ENCODE results near the gene CCDC91. TPM values are rescaled to one million over a fixed set of nuclear protein-coding genes. Genes with fewer than 3 reads are reported as not detected.

The CCDC91 gene
- total and polyA plus RNA-seq, 9 of the 15 experiments (the other 6 are each of a cell fraction or from before 2014, with no cell fraction given) = 10.1 to 31.1 (median 26.3) TPM

DNA sequence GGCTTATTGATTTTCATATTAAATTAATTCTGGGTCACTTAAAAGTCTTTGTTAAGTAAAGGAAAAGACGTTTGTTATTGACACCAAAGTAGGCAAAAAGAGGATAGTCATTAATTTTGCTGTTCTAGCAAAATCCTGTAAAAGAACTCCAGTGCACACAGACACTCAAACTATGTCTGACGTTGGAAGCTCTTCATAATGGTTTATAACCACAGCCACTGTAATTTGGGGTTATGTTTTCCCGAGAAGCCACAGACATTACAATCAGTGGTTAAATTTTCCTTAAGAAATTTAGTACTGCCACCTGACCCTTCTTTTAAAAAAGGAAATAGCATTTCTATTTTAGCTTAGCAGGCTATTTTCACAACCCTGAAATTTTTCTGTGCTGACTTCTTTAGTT, 267.5 kb downstream of the CCDC91 start:
- POLR2A ChIA-PET = no interaction called here
- in situ Hi-C loops (cut with MboI) = no loop called here
- peak; percentile 51 for TF ChIP-seq ZNF316 (IDR thresholded peaks at IDR 0.05)
- TF ChIP-seq GTF2A2 (tag; IDR thresholded peaks at IDR 0.05) = no peak
- TF ChIP-seq SMAD4 (CRISPR knock-in tag; conservative IDR thresholded peaks at IDR 0.05) = no peak
- TF ChIP-seq SMAD3 (CRISPR knock-in tag; conservative IDR thresholded peaks at IDR 0.05) = no peak
- TF ChIP-seq TARDBP (IDR thresholded peaks at IDR 0.05) = no peak
- TF ChIP-seq, protein P1, sequence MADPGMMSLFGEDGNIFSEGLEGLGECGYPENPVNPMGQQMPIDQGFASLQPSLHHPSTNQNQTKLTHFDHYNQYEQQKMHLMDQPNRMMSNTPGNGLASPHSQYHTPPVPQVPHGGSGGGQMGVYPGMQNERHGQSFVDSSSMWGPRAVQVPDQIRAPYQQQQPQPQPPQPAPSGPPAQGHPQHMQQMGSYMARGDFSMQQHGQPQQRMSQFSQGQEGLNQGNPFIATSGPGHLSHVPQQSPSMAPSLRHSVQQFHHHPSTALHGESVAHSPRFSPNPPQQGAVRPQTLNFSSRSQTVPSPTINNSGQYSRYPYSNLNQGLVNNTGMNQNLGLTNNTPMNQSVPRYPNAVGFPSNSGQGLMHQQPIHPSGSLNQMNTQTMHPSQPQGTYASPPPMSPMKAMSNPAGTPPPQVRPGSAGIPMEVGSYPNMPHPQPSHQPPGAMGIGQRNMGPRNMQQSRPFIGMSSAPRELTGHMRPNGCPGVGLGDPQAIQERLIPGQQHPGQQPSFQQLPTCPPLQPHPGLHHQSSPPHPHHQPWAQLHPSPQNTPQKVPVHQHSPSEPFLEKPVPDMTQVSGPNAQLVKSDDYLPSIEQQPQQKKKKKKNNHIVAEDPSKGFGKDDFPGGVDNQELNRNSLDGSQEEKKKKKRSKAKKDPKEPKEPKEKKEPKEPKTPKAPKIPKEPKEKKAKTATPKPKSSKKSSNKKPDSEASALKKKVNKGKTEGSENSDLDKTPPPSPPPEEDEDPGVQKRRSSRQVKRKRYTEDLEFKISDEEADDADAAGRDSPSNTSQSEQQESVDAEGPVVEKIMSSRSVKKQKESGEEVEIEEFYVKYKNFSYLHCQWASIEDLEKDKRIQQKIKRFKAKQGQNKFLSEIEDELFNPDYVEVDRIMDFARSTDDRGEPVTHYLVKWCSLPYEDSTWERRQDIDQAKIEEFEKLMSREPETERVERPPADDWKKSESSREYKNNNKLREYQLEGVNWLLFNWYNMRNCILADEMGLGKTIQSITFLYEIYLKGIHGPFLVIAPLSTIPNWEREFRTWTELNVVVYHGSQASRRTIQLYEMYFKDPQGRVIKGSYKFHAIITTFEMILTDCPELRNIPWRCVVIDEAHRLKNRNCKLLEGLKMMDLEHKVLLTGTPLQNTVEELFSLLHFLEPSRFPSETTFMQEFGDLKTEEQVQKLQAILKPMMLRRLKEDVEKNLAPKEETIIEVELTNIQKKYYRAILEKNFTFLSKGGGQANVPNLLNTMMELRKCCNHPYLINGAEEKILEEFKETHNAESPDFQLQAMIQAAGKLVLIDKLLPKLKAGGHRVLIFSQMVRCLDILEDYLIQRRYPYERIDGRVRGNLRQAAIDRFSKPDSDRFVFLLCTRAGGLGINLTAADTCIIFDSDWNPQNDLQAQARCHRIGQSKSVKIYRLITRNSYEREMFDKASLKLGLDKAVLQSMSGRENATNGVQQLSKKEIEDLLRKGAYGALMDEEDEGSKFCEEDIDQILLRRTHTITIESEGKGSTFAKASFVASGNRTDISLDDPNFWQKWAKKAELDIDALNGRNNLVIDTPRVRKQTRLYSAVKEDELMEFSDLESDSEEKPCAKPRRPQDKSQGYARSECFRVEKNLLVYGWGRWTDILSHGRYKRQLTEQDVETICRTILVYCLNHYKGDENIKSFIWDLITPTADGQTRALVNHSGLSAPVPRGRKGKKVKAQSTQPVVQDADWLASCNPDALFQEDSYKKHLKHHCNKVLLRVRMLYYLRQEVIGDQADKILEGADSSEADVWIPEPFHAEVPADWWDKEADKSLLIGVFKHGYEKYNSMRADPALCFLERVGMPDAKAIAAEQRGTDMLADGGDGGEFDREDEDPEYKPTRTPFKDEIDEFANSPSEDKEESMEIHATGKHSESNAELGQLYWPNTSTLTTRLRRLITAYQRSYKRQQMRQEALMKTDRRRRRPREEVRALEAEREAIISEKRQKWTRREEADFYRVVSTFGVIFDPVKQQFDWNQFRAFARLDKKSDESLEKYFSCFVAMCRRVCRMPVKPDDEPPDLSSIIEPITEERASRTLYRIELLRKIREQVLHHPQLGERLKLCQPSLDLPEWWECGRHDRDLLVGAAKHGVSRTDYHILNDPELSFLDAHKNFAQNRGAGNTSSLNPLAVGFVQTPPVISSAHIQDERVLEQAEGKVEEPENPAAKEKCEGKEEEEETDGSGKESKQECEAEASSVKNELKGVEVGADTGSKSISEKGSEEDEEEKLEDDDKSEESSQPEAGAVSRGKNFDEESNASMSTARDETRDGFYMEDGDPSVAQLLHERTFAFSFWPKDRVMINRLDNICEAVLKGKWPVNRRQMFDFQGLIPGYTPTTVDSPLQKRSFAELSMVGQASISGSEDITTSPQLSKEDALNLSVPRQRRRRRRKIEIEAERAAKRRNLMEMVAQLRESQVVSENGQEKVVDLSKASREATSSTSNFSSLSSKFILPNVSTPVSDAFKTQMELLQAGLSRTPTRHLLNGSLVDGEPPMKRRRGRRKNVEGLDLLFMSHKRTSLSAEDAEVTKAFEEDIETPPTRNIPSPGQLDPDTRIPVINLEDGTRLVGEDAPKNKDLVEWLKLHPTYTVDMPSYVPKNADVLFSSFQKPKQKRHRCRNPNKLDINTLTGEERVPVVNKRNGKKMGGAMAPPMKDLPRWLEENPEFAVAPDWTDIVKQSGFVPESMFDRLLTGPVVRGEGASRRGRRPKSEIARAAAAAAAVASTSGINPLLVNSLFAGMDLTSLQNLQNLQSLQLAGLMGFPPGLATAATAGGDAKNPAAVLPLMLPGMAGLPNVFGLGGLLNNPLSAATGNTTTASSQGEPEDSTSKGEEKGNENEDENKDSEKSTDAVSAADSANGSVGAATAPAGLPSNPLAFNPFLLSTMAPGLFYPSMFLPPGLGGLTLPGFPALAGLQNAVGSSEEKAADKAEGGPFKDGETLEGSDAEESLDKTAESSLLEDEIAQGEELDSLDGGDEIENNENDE (IDR thresholded peaks at IDR 0.05; ENCODE audit: low read depth, low read length) = no peak
- TF ChIP-seq, protein P2, sequence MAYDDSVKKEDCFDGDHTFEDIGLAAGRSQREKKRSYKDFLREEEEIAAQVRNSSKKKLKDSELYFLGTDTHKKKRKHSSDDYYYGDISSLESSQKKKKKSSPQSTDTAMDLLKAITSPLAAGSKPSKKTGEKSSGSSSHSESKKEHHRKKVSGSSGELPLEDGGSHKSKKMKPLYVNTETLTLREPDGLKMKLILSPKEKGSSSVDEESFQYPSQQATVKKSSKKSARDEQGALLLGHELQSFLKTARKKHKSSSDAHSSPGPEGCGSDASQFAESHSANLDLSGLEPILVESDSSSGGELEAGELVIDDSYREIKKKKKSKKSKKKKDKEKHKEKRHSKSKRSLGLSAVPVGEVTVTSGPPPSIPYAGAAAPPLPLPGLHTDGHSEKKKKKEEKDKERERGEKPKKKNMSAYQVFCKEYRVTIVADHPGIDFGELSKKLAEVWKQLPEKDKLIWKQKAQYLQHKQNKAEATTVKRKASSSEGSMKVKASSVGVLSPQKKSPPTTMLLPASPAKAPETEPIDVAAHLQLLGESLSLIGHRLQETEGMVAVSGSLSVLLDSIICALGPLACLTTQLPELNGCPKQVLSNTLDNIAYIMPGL (CRISPR knock-in tag; IDR thresholded peaks at IDR 0.05) = no peak
- TF ChIP-seq, protein P3, sequence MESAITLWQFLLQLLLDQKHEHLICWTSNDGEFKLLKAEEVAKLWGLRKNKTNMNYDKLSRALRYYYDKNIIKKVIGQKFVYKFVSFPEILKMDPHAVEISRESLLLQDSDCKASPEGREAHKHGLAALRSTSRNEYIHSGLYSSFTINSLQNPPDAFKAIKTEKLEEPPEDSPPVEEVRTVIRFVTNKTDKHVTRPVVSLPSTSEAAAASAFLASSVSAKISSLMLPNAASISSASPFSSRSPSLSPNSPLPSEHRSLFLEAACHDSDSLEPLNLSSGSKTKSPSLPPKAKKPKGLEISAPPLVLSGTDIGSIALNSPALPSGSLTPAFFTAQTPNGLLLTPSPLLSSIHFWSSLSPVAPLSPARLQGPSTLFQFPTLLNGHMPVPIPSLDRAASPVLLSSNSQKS (CRISPR knock-in tag; IDR thresholded peaks at IDR 0.05) = no peak
- TF ChIP-seq C11orf30 (IDR thresholded peaks at IDR 0.05; ENCODE audit: low read depth) = peak; percentile 25; the same call in 1 of the 2 replicates
- no peak for TF ChIP-seq ZNF696 (CRISPR knock-in tag; conservative IDR thresholded peaks at IDR 0.05)

More for the DNA sequence above, 267.5 kb downstream of the CCDC91 start:
- intact Hi-C loops (cut with micrococcal nuclease) = no loop called here
- Histone ChIP-seq H3K9me3 (replicated peaks; ENCODE audit: control insufficient read depth, insufficient read depth, low read depth, low read length) (no peaks in the 10 kb centered on the region), H3K27ac (ENCODE audit: extremely low read depth, low read depth, low read length) (no peak overlapping the region), H3K36me3 (ENCODE audit: control insufficient read depth, insufficient read depth, low read length) (no peaks in the 10 kb centered on the region), H3K9me1 (ENCODE audit: control insufficient read depth, insufficient read depth, low read length) (no peaks in the 10 kb centered on the region), H3K79me2 (ENCODE audit: control insufficient read depth, insufficient read depth, low read length) (no peaks in the 10 kb centered on the region), H3K4me2 (ENCODE audit: insufficient read depth, low read length) (no peak overlapping the region), H3K4me1 (replicated peaks in 1 of 2; ENCODE audit: control insufficient read depth in 2 of 2, insufficient read depth in 2 of 2, low read length in 2 of 2) (no peaks in the 10 kb centered on the region), H3K4me3 (no peak overlapping the region), H2AFZ (ENCODE audit: low read depth, low read length) (no peak overlapping the region), H3K27me3 (ENCODE audit: control insufficient read depth in 2 of 2, insufficient read depth in 2 of 2, low read length in 2 of 2) (no peaks in the 10 kb centered on the region), H4K20me1 (replicated peaks; ENCODE audit: control insufficient read depth, insufficient read depth, low read length) (no peaks in the 10 kb centered on the region), H3K9ac (ENCODE audit: insufficient read depth in 1 of 2, low read depth in 2 of 2, low read length in 2 of 2) (no peak overlapping the region)
- FAIRE-seq (no peak), DNase-seq (ENCODE audit: extremely low read depth in 1 of 4, low spot score in 3 of 4) (no peak), ATAC-seq (no peak)
- WGBS (ENCODE audit: insufficient coverage, low coverage, missing lambda C conversion rate) = 45% methylated on average over 3 of the region's 3 CpGs
- no TSS peak for BruUV-seq (replicated peaks)
- CTCF ChIA-PET (ENCODE audit: low intra/inter-chr PET ratio) = no interaction called here
